GM10248 (cell line): ENCODE measurements around the gene TMBIM1.

ENCODE experiments used
- CTCF ChIA-PET: fragments of 300-600 bp; sonication (Branson Sonifier 250); formaldehyde crosslinking; extraction: SDS; loops from one replicate; lab custom pipeline; 2021; ENCODE audit warnings: antibody characterized with exemption; lab: Yijun Ruan, JAX
- POLR2A ChIA-PET: fragments of 350-650 bp; sonication (Branson Sonifier 250); formaldehyde crosslinking; extraction: SDS; loops from one replicate; lab custom pipeline; 2020; ENCODE audit warnings: antibody characterized with exemption; lab: Yijun Ruan, JAX
- DNase-seq: peaks from one replicate; pipeline ENCODE4 v3.0.0; 2012; ENCODE audit errors: extremely low spot score
- CTCF ChIP-seq: IDR thresholded peaks from 2 replicates; pipeline ENCODE4 v1.5.1; 2012; ENCODE audit warnings: mild to moderate bottlenecking, low read depth; ENCODE audit errors: extremely low read depth, missing control alignments, control extremely low read depth

The TMBIM1 gene

GRCh38 chr2:218305383-218305782, 13.1 kb upstream of the TMBIM1 start:
- POLR2A ChIA-PET = no interaction called here
- CTCF ChIA-PET = interaction anchor here (1.5 to 4.4 kb wide), 3 partner anchors 12 to 52 kb away, joined by 4 to 76 read pairs (median 5); partner anchors contain the start of gene CATIP
- no peak for DNase-seq
- no peak for TF ChIP-seq CTCF

GRCh38 chr2:218301176-218301819, 9.0 kb upstream of the TMBIM1 start:
- ChIA-PET POLR2A (interaction anchor here (0.6 kb wide), 1 partner anchor 60 kb away, joined by 3 read pairs; no protein-coding TSS in a partner anchor), CTCF (interaction anchor here (0.7 to 4.4 kb wide), 38 partner anchors 8 to 609 kb away, joined by 3 to 76 read pairs (median 4); partner anchors contain the start of genes AAMP, CATIP, PNKD and TMBIM1)
- TF ChIP-seq CTCF = peak; percentile 91
- DNase-seq = peak; percentile 76

DNA sequence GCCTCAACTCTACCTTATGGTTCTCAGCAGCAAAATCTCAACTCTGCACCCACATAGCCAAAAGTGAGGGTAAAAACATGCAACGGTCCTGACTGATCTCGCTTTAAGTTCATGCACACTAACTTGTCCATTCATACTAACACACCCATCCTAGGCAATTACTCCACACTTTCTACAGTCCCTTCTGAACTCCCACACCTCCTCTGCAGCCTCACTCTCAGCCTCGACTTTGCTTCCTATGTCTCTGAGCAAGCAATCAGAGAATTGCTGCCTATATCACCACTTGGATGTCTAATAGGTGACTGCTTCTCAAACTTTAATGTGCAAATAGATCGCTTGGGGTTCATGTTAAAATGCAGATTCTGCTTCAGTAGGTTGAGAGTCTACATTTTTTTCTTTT, 7.8 kb upstream of the TMBIM1 start:
- CTCF ChIA-PET = interaction anchor here (1.0 to 5.5 kb wide), 7 partner anchors 7 to 96 kb away, joined by 3 to 30 read pairs (median 6); partner anchors contain the start of gene CATIP
- POLR2A ChIA-PET = interaction anchor here (0.6 kb wide), 1 partner anchor 40 kb away, joined by 4 read pairs; no protein-coding TSS in a partner anchor
- no peak for DNase-seq
- no peak for TF ChIP-seq CTCF

DNA sequence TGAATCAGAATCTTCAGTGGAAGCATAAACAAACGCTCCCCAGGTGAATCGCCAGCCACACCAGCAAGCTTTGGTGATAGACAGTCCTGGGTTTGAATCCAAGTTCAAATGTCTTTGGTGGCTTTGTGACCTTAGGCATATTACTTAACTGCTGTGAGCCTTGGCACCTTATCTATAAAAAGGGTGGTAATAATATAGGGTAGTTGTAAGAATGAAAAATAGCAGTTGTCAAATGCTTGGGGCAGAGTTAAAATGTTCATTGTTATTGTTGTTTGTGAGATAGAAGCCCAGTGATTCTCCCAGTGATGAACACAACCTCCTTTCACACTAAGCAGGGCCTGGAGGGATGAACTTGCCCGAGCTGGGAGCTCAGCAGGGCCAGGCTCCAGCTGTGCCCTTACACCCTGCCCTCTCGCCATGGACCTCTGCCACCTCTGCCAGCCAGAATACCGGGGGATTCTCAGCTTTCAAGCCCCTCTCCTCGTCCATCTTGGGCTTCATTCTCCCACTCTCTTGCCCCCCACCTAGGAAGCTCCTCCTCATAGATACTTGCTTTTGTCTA, 6.1 kb upstream of the TMBIM1 start:
- ChIA-PET POLR2A (no interaction called here), CTCF (interaction anchor here (0.8 to 5.5 kb wide), 7 partner anchors 9 to 111 kb away, joined by 3 to 30 read pairs (median 4); partner anchors contain the start of gene CATIP)
- no peak for TF ChIP-seq CTCF
- DNase-seq = no peak

DNA sequence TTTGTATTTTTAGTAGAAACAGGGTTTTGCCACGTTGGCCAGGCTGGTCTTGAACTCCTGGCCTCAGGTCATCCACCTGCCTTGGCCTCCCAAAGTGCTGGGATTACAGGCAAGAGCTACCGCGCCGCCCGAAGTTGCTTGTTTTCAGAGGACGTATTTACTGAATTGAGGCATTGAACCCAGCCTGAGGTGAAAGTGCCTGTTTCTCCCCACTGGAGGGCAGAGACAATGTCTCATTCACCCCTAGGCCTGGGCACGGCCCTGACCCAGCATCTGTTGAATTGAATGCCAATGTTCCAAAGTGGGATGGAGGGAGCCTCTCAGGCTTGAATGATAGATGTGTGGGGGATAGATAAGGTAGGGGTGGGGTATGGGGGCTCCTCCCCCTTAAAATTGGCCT, 4.5 kb upstream of the TMBIM1 start:
- no peak for DNase-seq
- ChIA-PET CTCF (interaction anchor here (0.8 to 5.5 kb wide), 7 partner anchors 10 to 63 kb away, joined by 3 to 22 read pairs (median 5); partner anchors contain the start of gene CATIP), POLR2A (no interaction called here)
- no peak for TF ChIP-seq CTCF

DNA sequence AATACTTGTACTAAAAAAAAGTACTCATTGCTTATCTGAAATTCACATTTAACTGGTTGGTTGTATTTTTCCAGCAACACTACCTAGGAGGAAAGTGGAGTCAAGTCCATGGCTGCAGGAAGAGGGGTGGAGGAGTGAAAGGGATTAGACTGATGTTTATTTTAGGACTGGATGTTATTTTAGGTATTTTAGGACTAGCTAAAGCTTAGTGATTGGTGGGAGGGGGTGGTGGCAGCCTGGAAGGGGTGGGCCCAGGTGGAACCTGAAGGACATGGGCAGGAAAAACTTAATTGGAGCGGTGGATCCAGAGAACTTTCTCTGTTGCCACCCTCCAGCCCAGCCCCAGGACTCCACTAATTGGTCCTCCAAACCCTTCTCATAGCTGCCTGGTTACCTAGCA, 3.9 kb upstream of the TMBIM1 start:
- ChIA-PET CTCF (interaction anchor here (0.8 to 5.5 kb wide), 8 partner anchors 9 to 64 kb away, joined by 3 to 22 read pairs (median 4); partner anchors contain the start of gene CATIP), POLR2A (no interaction called here)
- no peak for TF ChIP-seq CTCF
- DNase-seq = no peak
